Measurements from ENCODE around the gene PLIN5.

Gene PLIN5

DNA sequence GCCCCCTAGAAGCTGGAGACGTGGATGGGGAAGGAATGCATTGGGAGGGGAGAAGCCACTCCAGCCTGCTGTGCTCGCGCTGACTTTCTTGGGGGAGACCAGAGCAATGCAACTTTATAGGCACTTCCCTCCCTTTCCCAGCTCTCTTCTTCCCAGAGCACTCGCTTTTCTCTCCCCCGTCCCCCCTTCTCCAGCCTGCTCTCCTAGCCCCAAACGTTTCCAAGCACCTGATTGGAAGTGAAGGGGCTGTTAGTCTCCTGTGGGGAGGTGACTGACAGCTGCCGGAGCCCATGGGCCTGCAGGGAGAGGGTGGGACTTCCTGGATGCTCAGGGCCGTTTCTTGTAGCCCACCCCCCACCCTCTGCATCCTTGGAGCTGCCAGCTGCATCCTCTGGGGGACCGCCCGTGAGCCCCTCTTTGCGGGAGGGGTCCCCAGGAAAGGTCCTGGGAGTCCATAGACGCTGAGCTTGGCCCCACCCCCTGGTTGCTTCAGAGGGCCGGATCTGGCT lies 60.5 kb downstream of the PLIN5 start:
- no peak for DNase-seq

- no peak for DNase-seq
Observed at GRCh38 chr19:4473763-4474513, 61.1 kb downstream of the PLIN5 start.

- no peak for DNase-seq
Observed at GRCh38 chr19:4473011-4473762, 61.8 kb downstream of the PLIN5 start.

All from NCI-H187 treated with DMSO at 0.1 percent for 48 hours (cell line).